CD4-positive, alpha-beta T cell treated with Interleukin-6 for 4 hours (primary cell): ENCODE measurements around the gene EID2.

ENCODE experiments used
- DNase-seq: peaks from one replicate; pipeline ENCODE4 v3.0.0-alpha.2; 2020; ENCODE audit warnings: mixed read lengths

The EID2 gene

DNA sequence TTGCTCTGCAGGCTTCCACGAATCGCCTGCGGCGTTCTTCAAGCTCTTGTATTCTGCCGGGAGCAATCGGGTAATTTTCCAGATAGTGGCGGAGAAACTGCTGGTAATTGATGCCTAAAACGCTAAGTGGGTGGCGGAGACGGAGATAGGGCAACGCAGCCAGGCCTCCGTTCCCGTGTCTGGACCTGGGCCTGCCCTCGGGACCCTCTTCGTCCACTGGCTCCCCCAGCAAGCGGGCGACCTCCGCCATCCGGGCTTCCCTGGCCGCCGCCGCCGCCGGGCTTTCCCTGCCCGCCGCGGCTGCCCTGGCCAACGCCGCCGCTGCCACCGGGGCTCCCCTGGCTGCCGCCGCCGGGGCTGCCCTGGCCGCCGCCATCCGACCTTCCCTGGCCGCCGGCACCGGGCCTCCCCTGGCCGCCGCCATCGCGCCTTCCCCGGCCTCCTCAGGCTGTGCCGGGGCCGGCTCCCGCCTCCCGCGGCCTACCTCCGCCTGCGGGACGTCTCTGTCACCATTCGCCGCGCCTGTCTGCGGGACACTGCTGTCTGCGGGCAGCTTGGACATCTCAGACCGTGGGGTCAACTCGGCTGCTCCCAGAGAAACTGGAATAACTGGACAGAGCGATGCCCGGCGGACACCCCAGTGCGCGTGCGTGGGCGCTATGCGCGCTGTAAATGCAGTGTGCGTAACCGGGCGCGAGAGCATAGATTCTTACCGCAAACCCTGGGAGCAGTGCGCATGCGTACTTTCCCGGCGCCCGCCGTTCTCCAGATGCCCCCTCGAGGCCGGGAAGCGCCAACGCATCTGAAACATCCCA is at the start of gene EID2:
Gene EID2 (minus strand): TSS at position 644 of the 815 bp plus-strand sequence. CDS start 82 bp downstream, at position 562.
- DNase-seq, result peak; percentile 96

- no peak for DNase-seq
Observed at GRCh38 chr19:39588066-39588465, 48.1 kb upstream of the EID2 start.

- DNase-seq, result no peak
Observed at GRCh38 chr19:39587496-39587895, 47.5 kb upstream of the EID2 start.

GRCh38 chr19:39582891-39583625 is 43.1 kb upstream of the EID2 start:
- DNase-seq, result no peak

DNA sequence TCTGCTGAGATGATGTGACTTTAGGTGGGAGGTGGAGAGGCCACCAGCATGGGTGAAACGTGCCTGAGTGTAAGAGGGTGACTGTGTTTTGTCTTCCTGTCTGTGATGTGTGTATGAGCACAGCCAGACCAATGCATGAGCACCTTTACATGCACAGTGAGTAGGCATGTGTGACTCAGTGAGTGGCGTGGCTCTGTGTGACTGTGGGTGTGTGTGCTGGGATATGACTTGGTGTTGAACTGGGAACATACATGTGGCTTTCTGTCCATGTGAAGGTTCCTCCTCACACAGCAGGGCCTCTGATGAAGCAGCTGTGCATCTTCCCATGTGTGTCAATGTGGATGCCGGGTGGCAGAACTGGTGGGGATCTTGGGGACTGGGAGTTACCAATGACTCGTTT is 42.5 kb upstream of the EID2 start:
- DNase-seq, result no peak

DNA sequence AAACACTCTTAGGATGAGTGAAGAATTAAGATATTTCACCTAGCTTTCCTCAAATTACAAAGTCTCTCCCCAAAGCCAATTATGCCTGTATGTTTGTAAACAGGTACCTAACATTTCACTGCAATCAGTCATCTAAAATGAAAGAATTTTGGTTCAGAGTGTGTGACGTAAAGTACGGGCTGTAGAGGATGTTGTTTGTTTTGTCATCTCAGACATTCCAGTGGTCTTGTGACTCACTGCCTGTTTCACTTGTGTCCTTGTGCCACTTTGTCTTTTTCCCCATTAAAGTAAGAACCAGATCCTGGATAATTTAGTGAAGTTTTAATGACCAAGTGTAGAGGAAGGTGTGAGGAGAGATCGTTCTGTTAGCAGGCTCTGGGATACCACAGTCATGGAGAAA is 28.6 kb upstream of the EID2 start:
- DNase-seq, result no peak

GRCh38 chr19:39566064-39566463 is 26.1 kb upstream of the EID2 start:
- no peak for DNase-seq

GRCh38 chr19:39563408-39563807 is 23.4 kb upstream of the EID2 start:
- DNase-seq, result no peak

- DNase-seq, result peak; percentile 43
Observed at GRCh38 chr19:39558624-39559117, 18.7 kb upstream of the EID2 start.

DNA sequence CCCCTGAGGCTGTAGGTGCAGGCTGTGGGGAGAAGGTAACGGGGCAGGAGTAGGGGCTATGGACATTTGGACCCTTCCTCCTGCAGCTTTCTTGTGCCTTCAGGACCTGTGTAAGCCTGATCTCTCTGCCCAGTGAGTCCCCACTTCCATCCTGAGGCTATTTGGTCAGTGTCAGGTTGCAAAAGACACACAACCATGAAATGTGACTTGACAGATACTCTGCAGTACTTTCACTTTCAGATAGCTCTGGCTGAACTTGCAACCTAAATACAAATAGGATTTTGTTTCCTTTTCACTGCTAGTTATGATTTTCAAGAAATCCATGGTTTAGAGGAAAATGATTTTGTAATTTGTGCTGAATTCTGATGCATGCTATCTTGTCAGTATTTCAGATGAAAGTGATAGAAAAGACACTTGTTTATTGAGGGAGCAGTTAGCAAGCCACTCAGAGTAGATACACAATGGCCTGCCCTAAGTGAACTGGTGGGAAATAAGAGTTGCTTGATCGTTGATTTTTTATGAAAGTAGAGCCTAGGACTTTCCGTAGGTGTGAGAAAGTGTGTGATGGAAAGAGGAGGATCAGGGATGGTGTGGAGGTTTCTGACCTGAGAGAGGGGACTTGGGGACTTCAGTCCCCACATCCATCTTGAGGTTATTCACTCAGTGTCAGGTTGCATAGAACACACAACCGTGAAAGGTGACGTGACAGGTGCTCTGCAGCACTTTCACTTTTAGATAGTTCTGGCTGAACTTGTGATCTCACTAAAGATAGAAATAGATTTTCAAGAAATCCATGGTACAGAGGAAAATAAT is 18.1 kb upstream of the EID2 start:
- DNase-seq, result peak; percentile 46

DNA sequence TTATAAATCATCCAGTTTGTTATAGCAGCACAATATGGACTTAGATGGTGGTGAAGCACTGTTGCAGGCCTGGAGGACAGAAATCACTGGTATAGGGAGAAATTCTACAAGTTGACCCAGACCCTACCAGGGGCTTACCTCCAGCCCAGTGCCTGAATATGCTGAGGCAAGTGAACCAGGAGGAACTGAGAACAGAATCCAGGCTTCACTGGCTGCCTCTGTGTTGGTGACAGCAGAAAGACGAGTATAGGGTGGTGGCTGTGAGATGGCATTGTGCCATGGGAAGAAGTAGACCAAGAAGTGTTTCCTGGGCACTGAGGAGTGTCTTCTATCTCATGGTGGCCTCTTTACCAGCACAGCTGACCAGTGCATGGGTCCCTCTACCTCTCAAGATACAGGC is 15.9 kb upstream of the EID2 start:
- no peak for DNase-seq

GRCh38 chr19:39554701-39555311 is 14.8 kb upstream of the EID2 start:
- no peak for DNase-seq

DNA sequence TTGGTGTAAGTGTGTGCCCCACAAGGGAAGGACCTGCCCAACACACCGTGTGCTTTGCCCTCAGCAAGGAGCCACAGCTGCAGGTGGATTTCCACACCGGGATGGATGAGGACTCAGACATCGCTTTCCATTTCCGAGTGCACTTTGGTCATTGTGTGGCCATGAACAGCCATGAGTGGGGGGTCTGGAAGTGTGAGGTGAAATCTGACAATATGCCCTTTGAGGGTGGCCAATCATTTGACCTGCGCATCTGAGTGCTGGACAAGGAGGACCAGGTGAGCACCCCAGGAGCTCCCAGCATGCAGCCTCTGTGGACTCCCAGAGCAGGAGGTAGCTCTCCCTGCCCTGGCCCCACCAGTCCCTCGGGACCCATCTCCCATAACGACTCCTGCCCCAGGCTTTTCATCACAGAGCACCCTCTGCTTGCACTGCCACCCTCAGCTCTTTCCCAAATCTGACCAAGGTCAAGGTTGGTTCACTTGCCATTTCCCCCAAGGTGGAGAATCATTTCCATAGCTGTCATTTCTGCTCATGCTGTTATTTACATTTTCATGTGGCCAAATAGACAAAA is 13.2 kb upstream of the EID2 start:
- DNase-seq, result no peak

GRCh38 chr19:39550197-39550596 is 10.2 kb upstream of the EID2 start:
- DNase-seq, result no peak

DNA sequence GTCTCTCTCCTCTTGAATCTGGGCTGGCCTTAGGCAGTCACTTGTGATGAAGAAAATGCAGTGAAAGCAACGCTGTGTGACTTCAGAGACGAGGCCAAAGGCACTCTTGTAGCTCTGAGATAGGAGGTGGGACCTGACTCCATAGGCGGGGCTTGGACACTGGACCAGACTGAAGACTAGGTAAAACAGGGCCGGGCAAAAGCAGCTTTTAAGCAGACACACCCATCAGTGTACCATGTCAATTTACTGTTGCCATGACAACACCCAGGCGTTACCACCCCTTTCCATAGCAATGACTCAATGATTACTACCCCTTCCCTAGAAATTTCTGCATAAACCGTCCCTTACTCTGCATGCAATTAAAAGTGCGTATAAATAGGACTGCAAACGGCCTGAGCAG is 6.6 kb upstream of the EID2 start:
- no peak for DNase-seq

- DNase-seq, result no peak
Observed at GRCh38 chr19:39544911-39545310, 5.0 kb upstream of the EID2 start.

GRCh38 chr19:39544226-39544903 is 4.4 kb upstream of the EID2 start:
- DNase-seq, result peak; percentile 41

DNA sequence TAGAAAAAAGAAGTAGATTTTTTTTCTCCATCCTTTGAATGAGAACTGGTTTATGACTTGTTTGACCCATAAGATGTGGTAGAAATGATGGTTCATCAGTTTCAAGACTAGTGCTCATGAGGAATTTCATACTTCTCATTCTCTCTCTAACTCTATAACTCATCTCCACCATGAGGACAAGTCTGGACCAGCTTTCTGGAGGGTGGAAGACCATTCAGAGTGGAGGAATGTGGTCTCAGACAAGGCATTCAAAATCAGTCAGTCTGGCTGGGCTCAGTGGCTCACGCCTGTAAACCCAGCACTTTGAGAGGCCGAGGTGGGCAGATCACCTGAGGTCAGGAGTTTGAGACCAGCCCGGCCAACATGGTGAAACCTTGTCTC is 3.5 kb upstream of the EID2 start:
- DNase-seq, result no peak

DNA sequence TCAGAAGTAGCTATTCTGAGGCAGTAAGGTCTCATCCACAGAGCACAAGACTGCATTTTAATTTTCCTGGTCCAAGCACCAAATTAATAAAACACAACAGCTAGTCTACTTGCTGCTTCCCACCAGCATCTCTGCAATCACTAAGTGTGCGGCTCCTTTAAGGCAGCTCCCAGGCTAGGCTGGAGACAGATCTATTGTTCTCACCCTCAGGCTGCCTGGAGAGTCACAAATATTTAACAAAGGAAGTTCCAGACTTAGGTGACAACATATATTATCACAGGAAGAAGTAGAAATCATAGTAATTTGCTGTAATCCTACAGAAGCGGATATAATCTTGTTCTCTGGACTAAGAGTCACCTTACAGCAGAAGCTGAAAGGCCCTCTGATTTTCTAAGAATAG is 2.2 kb upstream of the EID2 start:
- DNase-seq, result no peak

- no peak for DNase-seq
Observed at GRCh38 chr19:39540333-39540673, 342 bp upstream of the EID2 start.

GRCh38 chr19:39539165-39539517 is 820 bp downstream of the EID2 start:
- no peak for DNase-seq

- DNase-seq, result no peak
Observed at GRCh38 chr19:39533791-39534190, 6.2 kb downstream of the EID2 start.
